GM12878 (cell line): ENCODE measurements around the gene NT5C2. TPM values are rescaled to one million over a fixed set of nuclear protein-coding genes. Genes with fewer than 3 reads are reported as not detected.

Experiments
- BMI1 ChIP-seq: fragments of 450-650 bp; IDR thresholded peaks from 2 replicates; pipeline ENCODE4 v1.6.1; 2016; ENCODE audit warnings: mild to moderate bottlenecking, moderate library complexity, borderline replicate concordance
- CUX1 ChIP-seq: IDR thresholded peaks from 2 replicates; pipeline ENCODE4 v1.6.1; 2012; ENCODE audit warnings: improper control_type of control experiment, low read depth, low read length; ENCODE audit not compliant: insufficient replicate concordance
- EED ChIP-seq: sonication (generic); IDR thresholded peaks from 2 replicates; pipeline ENCODE4 v1.6.1; 2016; ENCODE audit warnings: antibody characterized with exemption, low read depth
- EP300 ChIP-seq, 2 experiments: fragments of 150-350 bp in 1 of 2; IDR thresholded peaks; 2 replicates each; pipeline ENCODE4 v1.6.1; 2011 to 2012; ENCODE audit warnings: low read depth in 2 of 2, low read length in 2 of 2, borderline replicate concordance in 1 of 2, improper control_type of control experiment in 1 of 2, inconsistent platforms in 1 of 2; ENCODE audit not compliant: control insufficient read depth in 1 of 2
- PML ChIP-seq: IDR thresholded peaks from 2 replicates; pipeline ENCODE4 v1.6.1; 2012; ENCODE audit warnings: low read length, inconsistent platforms
- POU2F2 ChIP-seq: IDR thresholded peaks from 3 replicates; pipeline ENCODE4 v1.6.1; 2011; ENCODE audit warnings: low read depth, mild to moderate bottlenecking, low read length, borderline replicate concordance
- SIN3A ChIP-seq: IDR thresholded peaks from 2 replicates; pipeline ENCODE4 v1.6.1; 2012; ENCODE audit warnings: low read depth, low read length, improper control_type of control experiment
- SMC3 ChIP-seq: IDR thresholded peaks from 2 replicates; pipeline ENCODE4 v1.6.1; 2011; ENCODE audit warnings: low read length, improper control_type of control experiment, borderline replicate concordance
- TCF12 ChIP-seq: IDR thresholded peaks from 2 replicates; pipeline ENCODE4 v1.6.1; 2011; ENCODE audit warnings: low read depth, mild to moderate bottlenecking, low read length
- YBX1 ChIP-seq: fragments of 450-650 bp; IDR thresholded peaks from 2 replicates; pipeline ENCODE4 v1.6.1; 2016; ENCODE audit warnings: antibody characterized with exemption
- ZNF384 ChIP-seq: IDR thresholded peaks from 2 replicates; pipeline ENCODE4 v1.6.1; 2012; ENCODE audit warnings: low read depth, mild to moderate bottlenecking, low read length, improper control_type of control experiment, borderline replicate concordance
- polyA plus RNA-seq, 11 experiments: library from polyadenylated mRNA; depleted of rRNA in 4 of 11; unstranded in 6 of 11; stranded (reverse) in 5 of 11; fragments of >200 nt; fragmentation: Nextera tagmentation in 4 of 11; fragmentation: Illumina TruSeq in 1 of 11; extraction: Ambion mirVana in 4 of 11; extraction: Trizol in 1 of 11; gene quantifications; 1 replicate in 1 of 11; 2 replicates in 10 of 11; pipeline versions ENCODE4 v1.2.1 to v1.2.3, GENCODE V29; 2011 to 2016; ENCODE audit warnings: inconsistent platforms in 2 of 11, missing spikeins in 2 of 11, low read depth in 1 of 11
- total RNA-seq, 4 experiments: library from RNA; depleted of rRNA in 3 of 4; stranded (reverse); fragments of >200 nt in 3 of 4; fragmentation: Illumina TruSeq in 1 of 4; extraction: Trizol in 1 of 4; gene quantifications; 2 replicates each; pipeline versions ENCODE4 v1.2.1 to v1.2.3, GENCODE V29; 2013 to 2021
- TF ChIP-seq, protein P1 (sequence below): fragments of 450-650 bp; IDR thresholded peaks from 2 replicates; pipeline ENCODE4 v1.6.1; 2017; ENCODE audit warnings: mild to moderate bottlenecking, low read depth, inconsistent platforms; ENCODE audit not compliant: poor library complexity, severe bottlenecking
- TF ChIP-seq, protein P2 (sequence below): IDR thresholded peaks from 2 replicates; pipeline ENCODE4 v1.6.1; 2011; ENCODE audit warnings: mild to moderate bottlenecking, low read depth, low read length, moderate library complexity; ENCODE audit not compliant: insufficient replicate concordance
- TF ChIP-seq, protein P3 (sequence below): fragments of 450-650 bp; IDR thresholded peaks from 2 replicates; pipeline ENCODE4 v1.6.1; 2017; ENCODE audit warnings: mild to moderate bottlenecking

The NT5C2 gene
- total and polyA plus RNA-seq, 10 of the 15 experiments (the other 5 are each of a cell fraction or from before 2014, with no cell fraction given), result 15.8 to 70.1 (median 56.0) TPM

DNA sequence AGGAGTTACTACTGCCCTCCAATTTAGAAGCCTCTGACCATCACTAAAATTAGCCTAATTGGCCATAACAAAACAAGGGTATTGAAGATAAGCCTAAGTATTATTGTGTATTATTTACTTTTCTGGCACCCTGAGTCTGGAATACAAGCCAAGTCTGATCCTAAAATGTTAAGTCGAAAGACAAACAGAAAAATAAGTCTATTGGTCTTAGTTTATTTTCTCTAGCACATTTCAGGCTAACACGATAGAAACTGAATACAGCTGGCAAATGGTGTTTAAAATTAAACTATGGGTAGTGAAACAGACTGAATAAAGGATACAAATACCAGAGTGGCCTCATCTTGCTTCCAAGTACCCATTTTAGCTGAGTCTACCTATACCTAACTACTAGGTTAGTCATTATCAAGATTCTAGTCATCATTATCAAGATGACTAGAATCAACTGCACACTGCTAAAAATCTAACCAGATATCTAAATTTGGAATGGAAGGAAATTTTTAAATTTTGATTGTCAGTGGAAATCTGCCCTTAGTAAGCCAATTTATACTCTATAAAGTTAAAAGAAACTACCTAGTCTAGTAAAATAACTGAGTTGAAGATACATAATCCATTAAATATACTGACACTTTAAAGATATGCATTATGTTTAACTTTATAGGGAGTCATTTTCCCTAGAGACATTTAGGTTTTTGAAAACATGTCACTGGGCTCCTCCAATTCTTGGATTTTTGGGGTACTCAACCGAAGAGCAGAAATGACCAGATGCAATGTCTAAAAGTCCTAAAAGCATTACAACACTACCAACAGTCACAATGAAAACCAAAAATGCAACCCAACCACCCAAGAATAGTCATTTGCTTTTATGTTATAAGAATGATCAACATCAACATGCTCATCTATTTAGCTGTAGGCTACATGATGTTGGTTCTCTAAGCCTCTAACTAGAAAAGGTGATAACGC, 80.9 kb downstream of the NT5C2 start (continued):
- TF ChIP-seq CUX1, result no peak
- no peak for TF ChIP-seq POU2F2
- peak; percentile 32; the same call in 1 of the 2 replicates for TF ChIP-seq PML
- TF ChIP-seq SMC3, result no peak
- TF ChIP-seq, protein P1, sequence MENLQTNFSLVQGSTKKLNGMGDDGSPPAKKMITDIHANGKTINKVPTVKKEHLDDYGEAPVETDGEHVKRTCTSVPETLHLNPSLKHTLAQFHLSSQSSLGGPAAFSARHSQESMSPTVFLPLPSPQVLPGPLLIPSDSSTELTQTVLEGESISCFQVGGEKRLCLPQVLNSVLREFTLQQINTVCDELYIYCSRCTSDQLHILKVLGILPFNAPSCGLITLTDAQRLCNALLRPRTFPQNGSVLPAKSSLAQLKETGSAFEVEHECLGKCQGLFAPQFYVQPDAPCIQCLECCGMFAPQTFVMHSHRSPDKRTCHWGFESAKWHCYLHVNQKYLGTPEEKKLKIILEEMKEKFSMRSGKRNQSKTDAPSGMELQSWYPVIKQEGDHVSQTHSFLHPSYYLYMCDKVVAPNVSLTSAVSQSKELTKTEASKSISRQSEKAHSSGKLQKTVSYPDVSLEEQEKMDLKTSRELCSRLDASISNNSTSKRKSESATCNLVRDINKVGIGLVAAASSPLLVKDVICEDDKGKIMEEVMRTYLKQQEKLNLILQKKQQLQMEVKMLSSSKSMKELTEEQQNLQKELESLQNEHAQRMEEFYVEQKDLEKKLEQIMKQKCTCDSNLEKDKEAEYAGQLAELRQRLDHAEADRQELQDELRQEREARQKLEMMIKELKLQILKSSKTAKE, result peak; percentile 45
- TF ChIP-seq, protein P2, sequence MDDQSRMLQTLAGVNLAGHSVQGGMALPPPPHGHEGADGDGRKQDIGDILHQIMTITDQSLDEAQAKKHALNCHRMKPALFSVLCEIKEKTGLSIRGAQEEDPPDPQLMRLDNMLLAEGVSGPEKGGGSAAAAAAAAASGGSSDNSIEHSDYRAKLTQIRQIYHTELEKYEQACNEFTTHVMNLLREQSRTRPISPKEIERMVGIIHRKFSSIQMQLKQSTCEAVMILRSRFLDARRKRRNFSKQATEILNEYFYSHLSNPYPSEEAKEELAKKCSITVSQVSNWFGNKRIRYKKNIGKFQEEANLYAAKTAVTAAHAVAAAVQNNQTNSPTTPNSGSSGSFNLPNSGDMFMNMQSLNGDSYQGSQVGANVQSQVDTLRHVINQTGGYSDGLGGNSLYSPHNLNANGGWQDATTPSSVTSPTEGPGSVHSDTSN, result no peak
- TF ChIP-seq, protein P3, sequence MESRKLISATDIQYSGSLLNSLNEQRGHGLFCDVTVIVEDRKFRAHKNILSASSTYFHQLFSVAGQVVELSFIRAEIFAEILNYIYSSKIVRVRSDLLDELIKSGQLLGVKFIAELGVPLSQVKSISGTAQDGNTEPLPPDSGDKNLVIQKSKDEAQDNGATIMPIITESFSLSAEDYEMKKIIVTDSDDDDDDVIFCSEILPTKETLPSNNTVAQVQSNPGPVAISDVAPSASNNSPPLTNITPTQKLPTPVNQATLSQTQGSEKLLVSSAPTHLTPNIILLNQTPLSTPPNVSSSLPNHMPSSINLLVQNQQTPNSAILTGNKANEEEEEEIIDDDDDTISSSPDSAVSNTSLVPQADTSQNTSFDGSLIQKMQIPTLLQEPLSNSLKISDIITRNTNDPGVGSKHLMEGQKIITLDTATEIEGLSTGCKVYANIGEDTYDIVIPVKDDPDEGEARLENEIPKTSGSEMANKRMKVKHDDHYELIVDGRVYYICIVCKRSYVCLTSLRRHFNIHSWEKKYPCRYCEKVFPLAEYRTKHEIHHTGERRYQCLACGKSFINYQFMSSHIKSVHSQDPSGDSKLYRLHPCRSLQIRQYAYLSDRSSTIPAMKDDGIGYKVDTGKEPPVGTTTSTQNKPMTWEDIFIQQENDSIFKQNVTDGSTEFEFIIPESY, result no peak
- no peak for TF ChIP-seq BMI1
- TF ChIP-seq EP300 (IDR thresholded peaks at IDR 0.05; ENCODE audit: borderline replicate concordance in 1 of 2, control insufficient read depth in 1 of 2, low read depth in 2 of 2, low read length in 2 of 2), result peak in 1 of 2 experiments; percentile 33; a peak in 1 of 4 replicates
- no peak for TF ChIP-seq SIN3A
- TF ChIP-seq YBX1, result no peak
- 0 out of 2 replicates have a peak, but pooled peaks have one; percentile 33 for TF ChIP-seq EED
- TF ChIP-seq TCF12, result no peak
- no peak for TF ChIP-seq ZNF384
